Natural killer cell (primary cell): ENCODE measurements around the gene PKP4. TPM values are rescaled to one million over a fixed set of nuclear protein-coding genes. Genes with fewer than 3 reads are reported as not detected.

Source experiments
- ATAC-seq, 3 donors: fragments of 150-1000 bp in 2 of 3; fragments of 200-7000 bp in 1 of 3; cut with Tn5 transposase; 1 replicate in 1 of 3; 2 replicates in 2 of 3; pipeline ENCODE4 v1.10.0; 2021; ENCODE audit warnings: mild to moderate bottlenecking in 2 of 3, moderate library complexity in 2 of 3
- DNase-seq, 2 donors: peaks; one replicate each; pipeline versions ENCODE4 v3.0.0 to v3.0.0-alpha.2; 2013 to 2021; ENCODE audit warnings: mixed read lengths in 1 of 2
- H3K27ac ChIP-seq: one replicate; pipeline ENCODE4 v1.5.1; 2013; ENCODE audit warnings: mild to moderate bottlenecking, low read length
- H3K27me3 ChIP-seq: one replicate; pipeline ENCODE4 v1.6.1; 2013; ENCODE audit warnings: low read length; ENCODE audit not compliant: control insufficient read depth, insufficient read depth
- H3K36me3 ChIP-seq: one replicate; pipeline ENCODE4 v1.6.1; 2013; ENCODE audit warnings: low read length; ENCODE audit not compliant: control insufficient read depth, insufficient read depth
- H3K4me1 ChIP-seq: one replicate; pipeline ENCODE4 v1.6.1; 2013; ENCODE audit warnings: low read length; ENCODE audit not compliant: control insufficient read depth, insufficient read depth
- H3K4me3 ChIP-seq: one replicate; pipeline ENCODE4 v1.5.1; 2013; ENCODE audit warnings: low read length
- H3K9me3 ChIP-seq: one replicate; pipeline ENCODE4 v1.6.1; 2013; ENCODE audit warnings: low read length; ENCODE audit not compliant: control insufficient read depth, insufficient read depth
- H3K27ac Mint-ChIP-seq, 2 donors: one replicate each; pipeline ENCODE4 v1.8.0; 2022; ENCODE audit warnings: mild to moderate bottlenecking in 2 of 2, mixed read lengths in 2 of 2, moderate library complexity in 1 of 2
- H3K27me3 Mint-ChIP-seq, 2 donors: one replicate each; pipeline ENCODE4 v1.8.0; 2022; ENCODE audit warnings: low read depth in 2 of 2, mixed read lengths in 2 of 2
- H3K36me3 Mint-ChIP-seq: one replicate; pipeline ENCODE4 v1.8.0; 2022; ENCODE audit warnings: mixed read lengths
- H3K4me1 Mint-ChIP-seq, 2 donors: one replicate each; pipeline ENCODE4 v1.8.0; 2022; ENCODE audit warnings: mixed read lengths in 2 of 2
- H3K4me3 Mint-ChIP-seq: one replicate; pipeline ENCODE4 v1.8.0; 2022; ENCODE audit warnings: mild to moderate bottlenecking, moderate library complexity, mixed read lengths
- H3K9me3 Mint-ChIP-seq, 2 donors: one replicate each; pipeline ENCODE4 v1.8.0; 2022; ENCODE audit warnings: mixed read lengths in 2 of 2
- CTCF ChIP-seq: fragments of 200-600 bp; IDR thresholded peaks from one replicate; pipeline ENCODE4 v1.8.0; 2022; ENCODE audit warnings: antibody characterized with exemption
- WGBS: methylation state at CpG from one replicate; pipeline ENCODE4 v1.1.7; 2013; ENCODE audit warnings: missing lambda C conversion rate; ENCODE audit not compliant: insufficient coverage; 5-methylcytosine and 5-hydroxymethylcytosine counted together
- intact Hi-C: fragments of 100-400 bp; cut with micrococcal nuclease; formaldehyde crosslinking; loops from one replicate; pipeline ENCODE4 v1.14.2; 2022
- total RNA-seq, 4 donors: library from RNA; stranded (reverse); fragments of 120-200 nt in 1 of 4; gene quantifications; one replicate each; pipeline versions ENCODE4 v1.2.3 to v1.2.4, GENCODE V29; 2013 to 2022

The PKP4 gene
- total RNA-seq, 3 donors from 2014 or later (not counting 1 experiment from before 2014, with no cell fraction given), result 5.9 to 8.4 (median 7.2) TPM

GRCh38 chr2:158501301-158501700 is 44.5 kb downstream of the PKP4 start:
- Mint-ChIP-seq H3K9me3 (no peaks in the 10 kb centered on the region), H3K27me3 (no peaks in the 10 kb centered on the region), H3K36me3 (no peaks in the 10 kb centered on the region), H3K4me3 (no peak overlapping the region), H3K4me1 (peaks cover 0 to 5% of the 10 kb centered on the region in 2 donors), H3K27ac (no peak overlapping the region)
- DNase-seq (no peak), ATAC-seq (no peak)
- Histone ChIP-seq H3K27ac (no peak overlapping the region), H3K4me3 (no peak overlapping the region), H3K9me3 (no peaks in the 10 kb centered on the region), H3K36me3 (no peaks in the 10 kb centered on the region), H3K27me3 (no peaks in the 10 kb centered on the region), H3K4me1 (no peaks in the 10 kb centered on the region)
- intact Hi-C loops, result no loop called here
- no peak for TF ChIP-seq CTCF
- WGBS, result 100% methylated on average over 1 of the region's 1 CpG

DNA sequence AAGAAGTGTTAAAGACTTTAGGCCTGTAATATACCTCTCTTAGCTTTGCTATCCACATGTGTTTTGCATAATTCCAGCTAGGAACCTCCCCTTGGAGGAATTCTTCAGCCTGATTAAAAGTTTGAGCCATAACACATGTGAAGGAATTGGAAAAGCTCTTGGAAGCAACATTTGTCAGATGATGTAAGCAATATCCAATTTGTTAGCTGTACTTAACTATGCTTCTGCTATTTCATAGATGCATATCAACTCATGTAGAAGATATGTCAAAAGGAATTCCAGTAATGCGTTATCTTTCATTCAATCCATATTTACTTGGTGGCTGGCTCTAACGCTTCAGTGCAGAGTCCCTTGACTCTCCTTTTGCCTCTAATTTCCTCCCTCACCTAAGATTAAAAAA is 46.2 kb downstream of the PKP4 start:
- Mint-ChIP-seq H3K27me3 (no peaks in the 10 kb centered on the region), H3K9me3 (no peaks in the 10 kb centered on the region)

DNA sequence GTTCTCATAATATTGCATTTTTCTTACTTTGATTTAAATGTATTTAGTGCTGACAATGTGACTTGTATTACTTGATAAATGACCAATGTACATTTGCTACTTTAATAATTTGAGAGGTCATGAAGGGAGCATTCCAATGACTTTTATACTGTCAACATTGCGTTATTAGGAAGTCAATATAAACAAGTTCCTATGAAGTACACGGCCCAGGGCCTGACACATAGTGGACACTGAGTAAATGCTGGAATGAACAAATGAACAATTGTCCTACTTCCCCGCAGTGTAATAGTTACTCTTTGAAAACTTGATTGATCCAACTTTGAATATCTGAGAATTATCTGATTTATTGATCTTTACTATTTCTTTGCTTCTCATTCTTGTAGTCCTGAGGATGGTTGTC is 47.3 kb downstream of the PKP4 start:
- no peak for ATAC-seq
- no peaks in the 10 kb centered on the region for H3K36me3 ChIP-seq
- H3K27me3 ChIP-seq, result no peaks in the 10 kb centered on the region
- H3K4me3 ChIP-seq, result no peak overlapping the region
- no peaks in the 10 kb centered on the region for H3K9me3 ChIP-seq
- no peak for TF ChIP-seq CTCF
- no peak for DNase-seq
- Mint-ChIP-seq H3K4me1 (peaks cover 0 to 5% of the 10 kb centered on the region in 2 donors), H3K27me3 (no peaks in the 10 kb centered on the region), H3K4me3 (no peak overlapping the region), H3K36me3 (no peaks in the 10 kb centered on the region), H3K27ac (no peak overlapping the region), H3K9me3 (no peaks in the 10 kb centered on the region)
- H3K4me1 ChIP-seq, result no peaks in the 10 kb centered on the region
- intact Hi-C loops, result no loop called here
- 96% methylated on average over 3 of the region's 3 CpGs for WGBS
- no peak overlapping the region for H3K27ac ChIP-seq

More for the DNA sequence above, 46.2 kb downstream of the PKP4 start:
- no peaks in the 10 kb centered on the region for H3K36me3 Mint-ChIP-seq
- ATAC-seq, result no peak
- no peak for TF ChIP-seq CTCF
- Histone ChIP-seq H3K27ac (no peak overlapping the region), H3K4me1 (no peaks in the 10 kb centered on the region), H3K4me3 (no peak overlapping the region), H3K9me3 (no peaks in the 10 kb centered on the region), H3K27me3 (no peaks in the 10 kb centered on the region), H3K36me3 (no peaks in the 10 kb centered on the region)
- 92% methylated on average over 2 of the region's 2 CpGs for WGBS
- intact Hi-C loops, result no loop called here
- DNase-seq, result no peak
- H3K4me3 Mint-ChIP-seq, result no peak overlapping the region
- H3K4me1 Mint-ChIP-seq, result peaks cover 0 to 5% of the 10 kb centered on the region in 2 donors
- no peak overlapping the region for H3K27ac Mint-ChIP-seq

- intact Hi-C loops, result no loop called here
- ATAC-seq (no peak), DNase-seq (no peak)
- Histone ChIP-seq H3K4me1 (no peaks in the 10 kb centered on the region), H3K4me3 (no peak overlapping the region), H3K27me3 (no peaks in the 10 kb centered on the region), H3K27ac (no peak overlapping the region), H3K36me3 (no peaks in the 10 kb centered on the region), H3K9me3 (no peaks in the 10 kb centered on the region)
- WGBS, result 95% methylated on average over 4 of the region's 4 CpGs
- TF ChIP-seq CTCF, result no peak
- Mint-ChIP-seq H3K27ac (no peak overlapping the region), H3K4me1 (peaks cover 0 to 5% of the 10 kb centered on the region in 2 donors), H3K9me3 (no peaks in the 10 kb centered on the region), H3K27me3 (no peaks in the 10 kb centered on the region), H3K4me3 (no peak overlapping the region), H3K36me3 (no peaks in the 10 kb centered on the region)
These were observed 48.7 kb downstream of the PKP4 start for GRCh38 chr2:158505448-158505934.
